ENCODE data around the gene TNF.

TNF gene

DNA sequence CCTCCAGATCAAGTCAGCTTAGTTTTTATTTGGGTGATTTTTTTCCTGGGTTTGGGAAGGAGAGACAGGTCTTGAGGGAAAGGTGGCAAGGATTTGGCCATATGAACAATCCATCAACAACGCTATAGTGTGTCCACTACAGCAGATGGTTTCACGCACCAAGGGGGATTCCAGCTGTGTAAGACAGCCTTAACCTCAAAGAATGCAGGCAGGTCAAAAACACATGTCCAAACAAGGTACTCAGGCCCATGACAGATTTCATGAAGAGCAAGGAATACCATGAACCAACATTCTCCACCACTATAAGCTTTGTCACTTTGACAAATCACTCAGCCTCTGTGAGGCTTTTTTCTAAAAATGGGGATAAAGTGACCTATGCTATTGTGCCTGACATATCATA, 41.6 kb downstream of the TNF start:
- no peak for DNase-seq (ENCODE audit: low read depth, low spot score)
- peak overlapping the region; percentile 85 for H3K4me3 ChIP-seq (ENCODE audit: low read length)

DNA sequence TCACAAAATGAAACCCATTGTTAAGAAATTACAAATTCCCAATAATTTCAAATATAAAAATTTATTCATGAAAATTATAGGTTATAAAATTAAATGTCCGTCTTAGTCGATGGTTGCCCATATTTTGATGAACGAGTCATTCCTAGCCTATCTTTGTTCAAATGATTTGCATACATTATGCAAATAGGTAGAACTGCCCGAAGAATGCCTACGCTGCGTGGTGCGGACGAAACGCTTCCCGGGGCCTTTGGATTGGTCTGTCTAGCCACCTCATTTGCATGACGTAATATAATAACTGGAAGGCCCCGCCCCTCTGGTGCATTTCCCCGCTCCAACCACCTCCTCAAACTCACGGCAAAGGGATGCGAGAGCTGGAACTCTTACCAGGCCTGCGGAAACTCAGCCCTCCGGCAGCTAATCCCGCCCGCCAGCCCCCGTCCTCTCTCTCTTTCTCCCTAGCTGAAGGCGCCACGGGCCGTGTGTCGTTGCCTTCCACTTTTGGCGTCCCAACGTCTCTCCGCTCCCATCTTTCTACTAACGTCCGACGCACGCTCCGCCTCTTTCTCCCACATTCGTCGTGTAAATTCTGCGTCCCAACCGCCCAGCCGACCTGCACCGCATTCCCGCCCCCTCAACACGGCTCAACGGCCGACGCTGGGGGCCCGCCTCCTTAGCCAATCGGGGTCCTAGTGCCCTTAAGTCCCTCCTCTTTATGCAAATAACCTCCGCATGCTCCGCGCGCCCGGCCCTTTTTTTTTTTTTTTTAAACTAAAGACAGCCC, 44.6 kb downstream of the TNF start:
- peak; percentile 99 for DNase-seq (ENCODE audit: low read depth, low spot score)
- H3K4me3 ChIP-seq (ENCODE audit: low read length) = peak overlapping the region; percentile 73

DNA sequence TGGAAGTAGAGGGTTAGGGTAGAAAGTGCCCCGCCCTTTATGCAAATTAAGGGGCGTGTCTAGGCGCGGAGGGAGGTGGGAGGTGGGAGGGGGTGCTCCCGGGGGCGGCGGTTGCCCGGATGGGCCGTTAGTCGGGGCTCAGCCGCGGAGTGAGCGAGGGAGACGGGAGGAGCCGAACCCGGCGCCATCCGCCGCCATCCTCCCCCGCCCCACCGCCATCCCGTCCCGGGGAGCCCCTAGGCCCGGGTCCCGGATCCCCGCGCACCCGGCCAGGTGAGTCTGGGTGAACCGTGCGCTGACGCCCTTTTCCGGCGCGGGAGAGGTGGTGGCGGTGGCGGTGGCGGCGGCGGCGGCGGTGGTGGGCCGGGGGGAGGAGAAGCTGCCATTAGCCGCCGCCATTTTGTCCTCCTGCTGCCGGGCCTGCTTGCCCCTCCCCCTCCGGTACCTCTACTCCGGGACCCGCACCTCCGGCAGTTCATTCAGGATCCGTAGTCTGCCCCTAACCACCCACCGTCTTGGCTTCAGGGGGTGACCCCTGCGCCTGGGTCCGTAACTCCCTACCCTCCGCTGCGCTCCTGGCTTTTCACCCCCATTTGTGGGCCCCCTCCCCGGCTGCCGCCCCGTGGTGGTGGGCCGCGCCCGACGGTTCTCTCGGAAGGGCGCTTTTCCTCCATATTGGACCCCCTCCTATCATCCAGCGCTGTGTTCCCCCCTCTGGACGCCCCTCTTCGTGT, 45.4 kb downstream of the TNF start, which contains the start of gene PRRC2A:
PRRC2A (plus strand) TSS at position 130 of the 734 bp plus-strand sequence. CDS start 2,075 bp downstream, outside the sequence.
- peak; percentile 73 for DNase-seq (ENCODE audit: low read depth, low spot score)
- H3K4me3 ChIP-seq (ENCODE audit: low read length) = peak within 1 kb of the TSS; percentile 95

DNA sequence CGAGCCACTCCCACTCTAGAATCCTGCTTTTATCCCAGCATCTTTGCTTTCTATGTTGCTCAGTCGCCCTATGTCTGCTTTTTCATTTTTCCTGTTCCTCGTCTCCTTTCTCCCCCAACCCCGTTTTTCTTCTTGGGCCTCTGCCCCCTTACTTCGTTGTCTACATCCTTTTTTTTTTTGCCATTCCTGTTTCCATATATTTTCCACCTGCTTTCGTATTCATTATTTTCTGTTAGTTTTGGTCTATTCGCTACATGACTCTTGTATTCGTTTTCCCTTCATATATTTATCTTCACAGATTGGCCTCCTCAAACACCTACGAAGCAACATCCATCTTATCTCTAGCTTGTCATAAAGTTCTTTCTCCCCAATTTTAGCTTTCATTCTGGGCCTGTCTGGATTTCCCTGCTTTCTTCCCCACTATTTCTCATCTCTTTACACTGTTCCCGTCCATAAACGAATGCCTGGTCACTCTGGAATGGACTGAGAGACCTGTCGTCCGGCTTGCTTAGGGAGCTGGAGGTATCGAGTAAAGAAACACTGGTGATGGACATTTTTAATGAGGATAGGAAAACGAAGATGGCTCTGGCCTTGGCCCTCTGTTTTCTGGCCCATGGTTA, 46.1 kb downstream of the TNF start:
- no peak for DNase-seq (ENCODE audit: low read depth, low spot score)
- peak overlapping the region; percentile 95 for H3K4me3 ChIP-seq (ENCODE audit: low read length)

DNA sequence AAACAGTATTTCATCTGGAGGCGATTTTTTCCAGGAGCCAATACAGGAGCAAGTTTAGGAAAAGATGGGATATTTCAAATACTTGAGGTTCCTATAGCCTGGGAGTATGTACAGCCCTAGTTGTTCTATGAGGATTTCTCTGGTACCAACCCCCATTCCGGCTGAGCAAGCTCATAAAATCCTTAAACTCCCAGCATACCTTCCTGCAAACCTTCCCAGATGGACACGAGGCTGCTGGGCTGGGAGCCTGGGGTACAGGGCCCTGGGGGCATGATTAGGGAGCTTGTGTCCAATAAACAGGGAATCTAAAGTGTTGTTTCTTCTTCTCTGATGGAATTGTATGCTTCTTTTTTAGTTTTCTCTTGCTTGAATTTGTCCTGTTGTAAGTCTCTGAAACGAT, 46.6 kb downstream of the TNF start:
- no peak for DNase-seq (ENCODE audit: low read depth, low spot score)
- H3K4me3 ChIP-seq (ENCODE audit: low read length) = peak overlapping the region; percentile 95

DNA sequence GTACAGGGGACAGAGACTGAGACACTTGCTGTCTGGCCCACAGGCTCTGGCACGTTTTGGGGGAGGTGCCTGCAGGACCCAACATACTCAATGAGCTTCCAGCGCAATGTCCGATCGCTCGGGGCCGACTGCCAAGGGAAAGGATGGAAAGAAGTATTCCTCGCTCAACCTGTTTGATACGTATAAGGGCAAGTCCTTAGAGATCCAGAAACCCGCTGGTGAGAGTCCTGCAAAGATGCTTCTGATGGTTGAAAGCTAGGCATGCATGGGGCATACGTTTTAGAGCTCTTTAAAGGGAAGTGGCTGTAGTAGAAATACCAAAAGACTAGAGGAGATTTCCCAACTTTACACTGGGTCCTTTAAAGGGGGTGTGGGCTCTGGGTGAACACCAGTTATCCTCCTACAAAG, 47.3 kb downstream of the TNF start:
- H3K4me3 ChIP-seq (ENCODE audit: low read length) = no peak overlapping the region

DNA sequence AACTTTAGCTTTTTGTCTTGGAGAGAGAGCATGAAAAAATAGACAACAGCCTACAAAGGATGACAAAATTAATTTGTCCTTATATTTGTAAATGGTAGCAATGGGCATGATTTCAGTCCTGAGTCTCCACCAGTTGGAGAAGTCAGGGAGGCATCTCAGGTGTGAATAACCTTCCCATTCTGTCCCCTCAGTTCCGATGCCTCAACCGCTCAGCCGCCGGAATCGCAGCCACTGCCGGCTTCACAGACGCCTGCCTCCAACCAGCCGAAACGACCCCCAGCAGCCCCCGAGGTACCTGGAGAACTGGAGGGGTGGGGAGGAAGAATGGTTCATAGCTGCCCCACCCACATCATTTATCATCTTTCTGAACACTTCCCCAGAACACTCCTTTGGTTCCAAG, 48.7 kb downstream of the TNF start:
- DNase-seq (ENCODE audit: low read depth, low spot score) = no peak
- H3K4me3 ChIP-seq (ENCODE audit: low read length) = no peak overlapping the region

More for the DNA sequence above, 47.3 kb downstream of the TNF start:
- DNase-seq (ENCODE audit: low read depth, low spot score) = no peak

DNA sequence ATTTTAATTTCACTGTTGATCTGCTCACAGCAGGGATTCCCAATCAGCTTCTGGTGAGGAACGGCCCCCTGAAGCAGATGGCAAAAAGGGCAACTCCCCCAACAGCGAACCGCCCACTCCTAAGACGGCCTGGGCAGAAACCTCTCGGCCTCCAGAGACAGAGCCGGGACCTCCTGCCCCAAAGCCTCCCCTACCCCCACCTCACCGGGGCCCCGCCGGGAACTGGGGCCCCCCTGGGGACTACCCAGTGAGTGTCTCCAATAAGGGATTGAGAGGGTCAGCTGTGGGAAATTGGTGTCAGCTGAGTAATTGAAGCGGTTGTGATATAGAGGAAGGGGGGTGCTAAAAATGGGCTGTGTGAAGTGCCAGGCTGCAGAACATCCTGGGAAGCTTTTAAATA, 51.6 kb downstream of the TNF start:
- H3K4me3 ChIP-seq (ENCODE audit: low read length) = no peak overlapping the region
- no peak for DNase-seq (ENCODE audit: low read depth, low spot score)

DNA sequence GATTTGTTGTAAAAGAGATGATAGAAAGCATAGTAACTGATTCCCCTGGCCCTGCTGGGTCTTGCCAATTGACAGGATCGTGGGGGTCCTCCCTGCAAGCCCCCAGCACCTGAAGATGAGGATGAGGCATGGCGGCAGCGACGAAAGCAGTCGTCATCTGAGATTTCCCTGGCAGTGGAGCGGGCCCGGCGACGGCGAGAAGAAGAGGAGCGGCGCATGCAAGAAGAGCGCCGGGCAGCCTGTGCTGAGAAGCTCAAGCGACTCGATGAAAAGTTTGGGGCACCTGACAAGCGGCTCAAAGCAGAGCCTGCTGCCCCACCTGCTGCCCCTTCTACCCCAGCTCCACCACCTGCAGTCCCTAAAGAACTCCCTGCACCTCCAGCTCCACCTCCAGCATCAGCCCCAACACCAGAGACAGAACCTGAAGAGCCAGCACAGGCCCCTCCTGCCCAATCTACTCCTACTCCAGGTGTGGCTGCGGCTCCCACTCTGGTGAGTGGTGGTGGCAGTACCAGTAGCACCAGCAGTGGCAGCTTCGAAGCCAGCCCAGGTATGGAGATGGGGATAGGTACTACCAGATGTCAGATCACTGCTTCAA, 52.4 kb downstream of the TNF start:
- DNase-seq (ENCODE audit: low read depth, low spot score) = no peak
- H3K4me3 ChIP-seq (ENCODE audit: low read length) = no peak overlapping the region

Measured in Jurkat, Clone E6-1 (cell line).